ENCODE data around the gene MSL2.
"Not testable (repeated sequence)": the region's sequence is repeated elsewhere in the genome, so short reads cannot be mapped to it uniquely, and the experiment has no call there.

DNA sequence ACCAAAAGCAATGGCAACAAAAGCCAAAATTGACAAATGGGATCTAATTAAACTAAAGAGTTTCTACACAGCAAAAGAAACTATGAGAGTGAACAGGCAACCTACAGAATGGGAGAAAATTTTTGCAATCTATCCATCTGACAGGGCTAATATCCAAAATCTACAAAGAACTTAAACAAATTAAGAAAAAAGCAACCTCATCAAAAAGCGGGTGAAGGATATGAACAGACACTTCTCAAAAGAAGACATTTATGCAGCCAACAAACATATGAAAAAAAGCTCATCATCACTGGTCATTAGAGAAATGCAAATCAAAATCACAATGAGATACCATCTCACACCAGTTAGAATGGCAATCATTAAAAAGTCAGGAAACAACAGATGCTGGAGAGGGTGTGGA is 76.8 kb downstream of the MSL2 start:
- TF ChIP-seq POLR2A, POLR2AphosphoS5, TAF1 (IDR thresholded peaks at IDR 0.05; ENCODE audit: low read depth, low read length): not testable (repeated sequence)

All from GM12891 (cell line).